ENCODE measurements around the gene MOSPD3. TPM values are rescaled to one million over a fixed set of nuclear protein-coding genes. Genes with fewer than 3 reads are reported as not detected.

The MOSPD3 gene
- total and polyA plus RNA-seq, 10 of the 15 experiments (the other 5 are each of a cell fraction or from before 2014, with no cell fraction given), result 0.61 to 13.6 (median 4.1) TPM

DNA sequence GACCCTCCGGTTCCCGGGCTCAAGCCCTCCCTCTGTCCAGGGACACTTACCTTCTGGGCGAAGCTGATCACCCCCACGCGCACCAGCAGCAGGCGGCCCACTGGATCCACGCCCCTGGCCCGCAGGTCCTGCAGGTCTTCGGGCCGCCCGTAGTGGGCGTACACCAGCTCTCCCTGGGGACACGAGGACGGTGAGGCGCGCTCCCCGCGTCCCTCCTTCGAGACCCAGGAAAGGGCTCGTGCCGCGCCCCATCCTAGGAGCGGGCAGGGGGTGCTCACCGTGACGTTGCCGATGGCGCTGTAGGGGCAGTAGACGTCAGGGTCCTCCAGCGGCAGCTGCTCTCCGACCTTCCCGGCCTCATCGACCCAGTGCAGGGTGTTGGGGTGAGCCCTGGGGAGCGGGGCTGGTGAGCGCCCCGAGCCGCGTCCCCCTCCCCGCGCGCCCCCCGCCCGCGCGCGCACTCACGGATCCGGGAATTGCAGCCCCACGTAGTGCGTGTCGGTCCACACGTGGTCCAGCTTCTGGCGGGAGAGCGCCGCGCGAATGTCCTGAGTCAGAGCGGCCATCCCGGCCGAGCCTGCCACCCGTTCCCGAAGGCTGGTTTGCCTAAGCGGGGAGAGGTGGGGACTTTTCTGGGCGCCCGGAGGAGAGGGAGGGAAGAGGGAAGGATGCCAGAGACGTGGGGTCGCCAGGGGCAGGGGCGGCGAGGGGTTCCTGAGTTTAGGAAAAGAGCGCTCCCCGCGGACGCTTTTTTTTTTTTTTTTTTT lies 20.8 kb downstream of the MOSPD3 start (continued):
- TF ChIP-seq NFYB (IDR thresholded peaks at IDR 0.05; ENCODE audit: insufficient read depth, low read depth, low read length), result no peak
- 0 out of 2 replicates have a peak, but pooled peaks have one; percentile 40 for TF ChIP-seq ZNF687 (IDR thresholded peaks at IDR 0.05)
- no peak for TF ChIP-seq JUND (IDR thresholded peaks at IDR 0.05; ENCODE audit: low read depth, low read length)
- TF ChIP-seq SMAD5 (IDR thresholded peaks at IDR 0.05; ENCODE audit: low read depth), result no peak
- 0 out of 2 replicates have a peak, but pooled peaks have one; percentile 34 for TF ChIP-seq BACH1 (IDR thresholded peaks at IDR 0.05; ENCODE audit: borderline replicate concordance)
- no peak for TF ChIP-seq PAX8 (IDR thresholded peaks at IDR 0.05)
- peak; percentile 48 for TF ChIP-seq IKZF1 (conservative IDR thresholded peaks at IDR 0.05)
- TF ChIP-seq POLR2AphosphoS2 (IDR thresholded peaks at IDR 0.05; ENCODE audit: low read depth, low read length), result no peak
- no peak for TF ChIP-seq NR2C2 (IDR thresholded peaks at IDR 0.05; ENCODE audit: borderline replicate concordance, control insufficient read depth, insufficient read length, low read depth)
- no peak for TF ChIP-seq ESRRA (IDR thresholded peaks at IDR 0.05; ENCODE audit: low read length)
- peak; percentile 77 for TF ChIP-seq SUZ12 (IDR thresholded peaks at IDR 0.05; ENCODE audit: unreplicated experiment)
- TF ChIP-seq, protein P1, sequence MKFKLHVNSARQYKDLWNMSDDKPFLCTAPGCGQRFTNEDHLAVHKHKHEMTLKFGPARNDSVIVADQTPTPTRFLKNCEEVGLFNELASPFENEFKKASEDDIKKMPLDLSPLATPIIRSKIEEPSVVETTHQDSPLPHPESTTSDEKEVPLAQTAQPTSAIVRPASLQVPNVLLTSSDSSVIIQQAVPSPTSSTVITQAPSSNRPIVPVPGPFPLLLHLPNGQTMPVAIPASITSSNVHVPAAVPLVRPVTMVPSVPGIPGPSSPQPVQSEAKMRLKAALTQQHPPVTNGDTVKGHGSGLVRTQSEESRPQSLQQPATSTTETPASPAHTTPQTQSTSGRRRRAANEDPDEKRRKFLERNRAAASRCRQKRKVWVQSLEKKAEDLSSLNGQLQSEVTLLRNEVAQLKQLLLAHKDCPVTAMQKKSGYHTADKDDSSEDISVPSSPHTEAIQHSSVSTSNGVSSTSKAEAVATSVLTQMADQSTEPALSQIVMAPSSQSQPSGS (IDR thresholded peaks at IDR 0.05; ENCODE audit: low read length), result no peak
- TF ChIP-seq ZSCAN29 (IDR thresholded peaks at IDR 0.05), result no peak
- no peak for TF ChIP-seq CHD1 (IDR thresholded peaks at IDR 0.05; ENCODE audit: low read depth, low read length)
- no peak for TF ChIP-seq EP300 (IDR thresholded peaks at IDR 0.05; ENCODE audit: borderline replicate concordance in 1 of 2, control insufficient read depth in 1 of 2, low read depth in 2 of 2, low read length in 2 of 2)
- TF ChIP-seq RUNX3 (IDR thresholded peaks at IDR 0.05; ENCODE audit: low read length), result no peak
- TF ChIP-seq MEF2B (IDR thresholded peaks at IDR 0.05; ENCODE audit: partially characterized antibody, poor library complexity, severe bottlenecking), result peak; percentile 96
- no peak for TF ChIP-seq NBN (IDR thresholded peaks at IDR 0.05)
- no peak for TF ChIP-seq SRF (IDR thresholded peaks at IDR 0.05; ENCODE audit: low read depth in 2 of 2, low read length in 2 of 2)
- 0 out of 2 replicates have a peak, but pooled peaks have one; percentile 3 for TF ChIP-seq SMC3 (IDR thresholded peaks at IDR 0.05; ENCODE audit: borderline replicate concordance, low read length)
- TF ChIP-seq, protein P2, sequence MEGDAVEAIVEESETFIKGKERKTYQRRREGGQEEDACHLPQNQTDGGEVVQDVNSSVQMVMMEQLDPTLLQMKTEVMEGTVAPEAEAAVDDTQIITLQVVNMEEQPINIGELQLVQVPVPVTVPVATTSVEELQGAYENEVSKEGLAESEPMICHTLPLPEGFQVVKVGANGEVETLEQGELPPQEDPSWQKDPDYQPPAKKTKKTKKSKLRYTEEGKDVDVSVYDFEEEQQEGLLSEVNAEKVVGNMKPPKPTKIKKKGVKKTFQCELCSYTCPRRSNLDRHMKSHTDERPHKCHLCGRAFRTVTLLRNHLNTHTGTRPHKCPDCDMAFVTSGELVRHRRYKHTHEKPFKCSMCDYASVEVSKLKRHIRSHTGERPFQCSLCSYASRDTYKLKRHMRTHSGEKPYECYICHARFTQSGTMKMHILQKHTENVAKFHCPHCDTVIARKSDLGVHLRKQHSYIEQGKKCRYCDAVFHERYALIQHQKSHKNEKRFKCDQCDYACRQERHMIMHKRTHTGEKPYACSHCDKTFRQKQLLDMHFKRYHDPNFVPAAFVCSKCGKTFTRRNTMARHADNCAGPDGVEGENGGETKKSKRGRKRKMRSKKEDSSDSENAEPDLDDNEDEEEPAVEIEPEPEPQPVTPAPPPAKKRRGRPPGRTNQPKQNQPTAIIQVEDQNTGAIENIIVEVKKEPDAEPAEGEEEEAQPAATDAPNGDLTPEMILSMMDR (IDR thresholded peaks at IDR 0.05 in 2 of 3, conservative IDR thresholded peaks at IDR 0.05 in 1 of 3; ENCODE audit: control insufficient read depth in 2 of 3, extremely low read depth in 1 of 3, insufficient read depth in 1 of 3, low read depth in 3 of 3, low read length in 3 of 3), result peak; percentile 47 to 64 (median 48)
- no peak for TF ChIP-seq JUNB (IDR thresholded peaks at IDR 0.05)
- no peak for TF ChIP-seq IRF4 (IDR thresholded peaks at IDR 0.05; ENCODE audit: low read depth, low read length)
- no peak for TF ChIP-seq CHD2 (IDR thresholded peaks at IDR 0.05; ENCODE audit: borderline replicate concordance, low read depth, low read length)
